Activated CD4-positive, alpha-beta T cell treated with anti-CD3 and anti-CD28 coated beads, Interleukin-2, Interleukin-4, amounts not matched to agents 100 ng/mL and 50 ng/mL, durations not matched to agents 16 hours and 8 hours (primary cell): ENCODE results near the gene NKX3-2.

Experiments
- DNase-seq: peaks from one replicate; pipeline ENCODE4 v3.0.0-alpha.2; 2020; ENCODE audit warnings: low spot score

Gene NKX3-2

DNA sequence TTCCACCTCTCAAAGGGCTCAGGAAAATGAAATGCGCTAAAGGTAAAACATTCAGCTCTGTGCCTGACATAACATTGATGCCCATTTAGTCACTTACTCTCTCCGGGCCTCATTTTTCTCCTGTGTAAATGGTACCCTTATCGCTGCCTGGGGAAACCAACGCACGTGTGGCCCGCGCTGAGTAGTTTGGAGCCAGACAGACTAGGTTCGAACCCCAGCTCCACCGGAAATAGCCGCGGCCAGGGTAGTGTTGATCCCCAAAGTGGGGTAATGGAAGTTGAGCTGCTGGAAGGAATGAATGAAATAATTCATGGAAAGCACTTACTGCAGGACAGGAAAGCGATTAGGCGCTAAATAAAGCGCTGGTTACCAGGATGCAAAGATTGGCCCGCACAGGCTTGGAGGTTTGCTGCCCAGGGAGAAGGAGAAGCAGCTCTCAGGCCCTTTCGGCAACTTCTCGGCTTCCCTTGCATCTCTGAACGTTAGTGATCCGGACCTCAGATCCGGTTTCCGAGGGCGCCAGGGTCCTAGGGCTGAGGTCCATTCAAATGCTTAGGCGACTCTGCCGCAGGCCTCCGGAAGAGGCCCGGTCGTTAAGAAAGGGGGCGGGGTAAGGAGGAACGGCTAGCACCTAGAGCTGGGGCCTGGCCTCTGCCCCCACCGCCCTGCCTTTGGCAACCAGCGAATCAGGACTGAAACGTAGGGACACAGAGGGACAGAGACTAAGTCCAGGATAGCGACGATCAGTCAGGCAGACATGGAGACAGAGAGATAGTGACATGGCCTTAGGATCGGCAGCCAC lies 13.3 kb downstream of the NKX3-2 start:
- no peak for DNase-seq

DNA sequence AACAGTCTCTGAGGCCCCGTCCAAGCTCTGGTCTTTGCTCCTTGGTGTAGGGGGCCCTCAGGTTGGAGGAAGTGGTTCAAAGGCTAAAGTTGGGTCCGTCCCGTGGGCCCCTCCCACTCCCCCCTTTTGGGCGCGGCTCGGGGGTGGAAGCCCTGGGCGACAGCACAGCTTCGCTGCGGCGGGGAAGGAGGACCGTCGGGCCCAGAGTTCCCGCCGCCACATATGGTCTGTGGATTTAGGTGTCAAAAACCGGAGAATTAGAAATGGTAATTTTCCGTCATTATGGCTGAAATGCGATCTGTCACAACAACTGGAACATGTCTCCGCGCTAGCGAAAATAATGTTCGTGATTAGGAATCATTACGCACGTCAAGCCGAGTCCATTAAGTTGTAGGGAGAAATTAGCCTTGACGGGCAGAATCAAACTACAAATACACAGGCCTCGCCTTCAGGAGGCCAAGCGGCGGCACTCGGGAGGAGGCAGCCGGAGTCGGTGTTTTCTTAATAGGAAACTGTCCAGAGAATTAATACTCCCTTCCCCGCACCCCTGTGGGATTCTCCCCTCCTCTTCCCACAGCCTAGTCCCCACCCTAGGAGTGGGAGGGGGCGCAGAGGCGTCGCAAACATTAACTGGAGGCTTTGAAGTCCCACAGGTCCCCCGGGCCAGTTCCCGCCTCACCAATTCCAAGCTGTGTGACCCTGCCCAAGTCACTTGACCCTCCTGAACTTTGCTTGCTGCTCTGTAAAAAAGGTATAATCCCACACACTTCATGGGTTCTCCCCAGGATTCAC lies 15.0 kb downstream of the NKX3-2 start:
- no peak for DNase-seq

DNA sequence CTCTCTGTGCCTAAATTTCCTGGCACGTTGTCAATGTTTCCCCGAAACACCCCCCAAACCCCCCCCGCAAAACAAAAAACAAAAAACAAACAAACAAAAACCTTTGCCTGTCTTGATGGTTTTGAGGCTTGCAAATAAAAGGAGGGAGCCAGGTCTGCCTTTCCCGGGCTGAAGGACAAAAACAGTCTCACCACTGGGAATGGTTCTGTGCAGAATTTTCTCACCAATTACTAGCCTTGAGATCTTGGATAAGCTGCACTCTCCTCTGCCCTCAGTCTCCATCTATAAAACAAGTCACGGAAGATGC lies 15.5 kb downstream of the NKX3-2 start:
- DNase-seq: no peak

DNA sequence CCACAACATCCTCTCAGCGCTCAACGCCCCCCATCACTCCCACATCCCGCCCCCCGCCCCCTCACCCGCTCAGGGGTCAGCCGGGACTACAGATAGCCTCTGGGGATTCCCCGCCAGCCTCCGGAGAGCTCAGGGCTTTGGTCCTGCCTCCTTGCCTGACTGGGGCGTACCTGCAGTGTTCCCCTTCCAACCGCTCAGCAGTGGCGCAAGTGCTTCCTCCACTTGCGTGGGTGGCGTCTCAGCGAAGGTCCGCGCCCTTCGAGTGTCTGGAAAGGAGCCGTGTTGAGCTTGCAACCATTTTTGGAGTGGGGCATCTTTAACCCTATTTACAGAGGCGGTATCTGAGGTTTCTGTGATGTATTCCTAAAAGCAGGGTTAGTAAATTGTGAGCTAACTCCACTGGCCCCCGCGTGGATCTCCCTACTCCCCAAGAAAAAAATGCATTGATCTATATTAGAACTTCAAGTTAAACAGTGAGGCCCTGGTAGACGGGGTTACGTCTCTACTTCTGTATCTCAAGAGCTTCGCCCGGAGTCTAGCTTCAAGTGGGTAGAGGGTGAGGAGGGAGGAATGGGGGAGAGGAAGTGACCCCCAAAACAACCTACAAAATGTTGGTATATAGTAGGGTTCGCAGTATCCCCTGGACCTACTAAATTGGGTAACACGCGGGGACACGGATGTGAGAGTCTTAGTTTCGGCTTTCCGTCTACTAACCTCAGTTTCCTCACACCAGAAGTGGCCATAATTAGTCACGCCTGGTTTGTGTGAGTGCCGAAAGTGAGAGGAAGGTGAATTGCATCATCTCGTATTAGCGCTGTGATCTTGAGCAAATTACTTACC lies 16.1 kb downstream of the NKX3-2 start:
- DNase-seq: peak; percentile 65

DNA sequence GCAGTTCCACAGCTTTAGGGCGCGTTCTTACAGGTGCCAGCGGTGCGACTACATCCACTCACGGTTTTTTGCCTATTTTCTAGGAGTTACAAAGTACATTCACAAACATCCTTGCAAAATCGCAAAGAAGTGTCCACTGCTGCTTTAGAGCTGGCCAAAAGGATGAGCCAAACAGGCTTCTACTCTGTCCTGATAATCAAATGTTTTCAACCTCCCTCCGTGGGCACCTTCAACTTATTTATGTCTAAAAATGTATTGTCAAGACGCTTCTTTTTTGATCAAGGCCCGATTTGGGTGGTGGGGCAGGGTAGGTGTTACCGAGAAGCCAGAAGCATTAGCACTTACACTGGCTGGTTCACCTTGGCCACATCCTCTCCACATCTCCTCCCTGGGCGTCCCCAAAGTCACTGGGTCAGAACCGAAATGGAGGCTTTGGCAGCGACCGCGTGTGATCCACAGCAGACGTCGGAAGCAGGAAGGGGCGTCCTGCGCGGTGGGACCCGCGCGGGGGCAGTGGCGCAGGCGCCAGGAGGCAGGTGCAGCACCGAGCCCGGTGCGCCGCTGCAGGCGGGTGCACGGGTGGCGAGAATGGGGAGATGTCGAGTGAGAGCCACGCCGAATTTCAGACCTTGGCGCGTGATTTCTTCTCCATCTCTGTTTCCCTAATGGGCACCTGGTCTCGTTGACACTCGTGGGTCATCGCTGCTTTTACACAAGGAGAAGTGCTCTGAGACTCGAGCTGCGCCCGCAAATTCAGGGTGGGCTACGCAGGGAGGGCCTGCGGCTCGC lies 16.9 kb downstream of the NKX3-2 start:
- no peak for DNase-seq

DNA sequence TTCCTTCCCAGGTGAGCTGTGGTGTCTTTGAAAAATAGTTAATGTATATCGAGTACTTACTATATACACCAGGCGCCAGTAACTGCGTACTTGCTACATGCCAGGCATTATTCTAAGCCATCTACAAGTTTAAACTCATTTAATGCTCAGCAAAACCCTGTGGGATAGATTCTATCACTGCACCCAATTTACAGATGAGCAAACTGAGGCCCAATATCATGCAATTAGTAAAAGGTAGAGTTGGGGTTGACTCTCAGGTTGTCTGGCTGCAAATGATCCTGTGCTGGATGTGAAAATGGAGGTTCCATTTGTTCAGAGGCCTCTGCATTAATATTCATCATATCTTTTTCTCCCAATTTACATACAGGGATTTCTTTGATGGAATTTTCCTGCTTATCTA lies 17.6 kb downstream of the NKX3-2 start:
- DNase-seq: no peak

DNA sequence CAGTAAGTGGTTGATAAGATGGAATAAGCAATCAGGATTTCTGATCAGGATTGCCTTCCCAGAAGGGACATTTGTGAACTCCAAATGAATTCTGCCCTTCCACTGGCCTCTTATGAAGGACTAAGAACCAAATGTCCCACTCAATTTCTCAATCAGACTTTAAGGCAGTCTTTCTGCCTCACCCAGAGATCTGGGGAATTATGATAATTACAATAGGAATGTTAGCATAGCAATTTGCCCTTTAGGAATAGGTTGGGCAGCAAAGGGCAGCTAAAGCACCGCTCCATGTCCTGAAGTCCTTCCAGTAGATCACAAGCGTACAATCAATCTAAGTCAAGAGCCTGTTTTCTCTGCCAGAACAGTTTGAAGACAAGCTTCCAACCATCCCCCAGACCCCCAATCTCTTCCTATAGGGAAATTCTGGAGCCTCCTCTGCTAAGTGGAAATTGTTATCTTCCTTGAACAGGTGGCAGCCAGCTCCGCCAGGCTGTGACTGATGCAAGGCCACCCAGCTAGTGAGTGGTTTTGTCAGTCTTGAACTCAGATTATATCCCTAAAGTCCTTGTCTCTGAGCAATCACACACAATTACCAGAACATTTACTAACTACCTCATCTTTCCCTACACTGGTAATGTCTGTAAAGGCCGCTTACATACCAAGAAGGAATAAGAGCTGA lies 18.6 kb downstream of the NKX3-2 start:
- DNase-seq: no peak

DNA sequence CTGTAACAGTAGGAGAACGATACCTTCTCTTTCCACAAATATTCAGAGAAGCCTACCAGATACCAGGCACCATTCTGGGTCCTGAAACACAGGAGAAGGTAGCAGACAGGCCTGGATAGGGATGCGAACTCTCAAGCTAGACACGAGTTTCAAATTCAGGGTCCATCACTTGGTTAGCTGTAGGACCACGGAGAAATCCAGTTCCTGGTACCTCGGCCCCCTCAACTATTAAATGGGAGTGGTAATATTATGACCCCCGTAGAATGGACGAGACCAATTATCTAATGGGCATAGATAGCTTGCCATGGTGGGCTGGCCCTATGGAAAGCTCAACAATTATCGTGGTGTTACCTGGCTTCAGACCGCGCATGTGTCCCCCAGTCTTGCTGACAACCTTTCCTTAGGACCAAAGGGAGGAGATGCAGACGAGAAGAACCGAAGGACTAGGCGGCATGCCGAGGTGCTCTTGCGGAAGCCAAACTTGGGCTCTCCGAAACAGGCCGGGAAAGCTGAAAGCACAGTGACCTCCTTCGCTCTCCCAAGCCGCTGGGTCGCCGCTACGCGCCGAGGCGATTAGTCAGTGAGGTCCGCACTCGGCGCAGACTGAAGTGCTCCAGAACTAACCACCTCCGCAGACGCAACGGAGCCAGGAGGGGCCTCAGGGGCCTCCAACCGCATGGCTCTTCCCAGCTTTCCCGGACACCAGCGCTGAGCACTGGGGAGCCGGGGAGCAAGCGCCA lies 19.6 kb downstream of the NKX3-2 start:
- DNase-seq: no peak

DNA sequence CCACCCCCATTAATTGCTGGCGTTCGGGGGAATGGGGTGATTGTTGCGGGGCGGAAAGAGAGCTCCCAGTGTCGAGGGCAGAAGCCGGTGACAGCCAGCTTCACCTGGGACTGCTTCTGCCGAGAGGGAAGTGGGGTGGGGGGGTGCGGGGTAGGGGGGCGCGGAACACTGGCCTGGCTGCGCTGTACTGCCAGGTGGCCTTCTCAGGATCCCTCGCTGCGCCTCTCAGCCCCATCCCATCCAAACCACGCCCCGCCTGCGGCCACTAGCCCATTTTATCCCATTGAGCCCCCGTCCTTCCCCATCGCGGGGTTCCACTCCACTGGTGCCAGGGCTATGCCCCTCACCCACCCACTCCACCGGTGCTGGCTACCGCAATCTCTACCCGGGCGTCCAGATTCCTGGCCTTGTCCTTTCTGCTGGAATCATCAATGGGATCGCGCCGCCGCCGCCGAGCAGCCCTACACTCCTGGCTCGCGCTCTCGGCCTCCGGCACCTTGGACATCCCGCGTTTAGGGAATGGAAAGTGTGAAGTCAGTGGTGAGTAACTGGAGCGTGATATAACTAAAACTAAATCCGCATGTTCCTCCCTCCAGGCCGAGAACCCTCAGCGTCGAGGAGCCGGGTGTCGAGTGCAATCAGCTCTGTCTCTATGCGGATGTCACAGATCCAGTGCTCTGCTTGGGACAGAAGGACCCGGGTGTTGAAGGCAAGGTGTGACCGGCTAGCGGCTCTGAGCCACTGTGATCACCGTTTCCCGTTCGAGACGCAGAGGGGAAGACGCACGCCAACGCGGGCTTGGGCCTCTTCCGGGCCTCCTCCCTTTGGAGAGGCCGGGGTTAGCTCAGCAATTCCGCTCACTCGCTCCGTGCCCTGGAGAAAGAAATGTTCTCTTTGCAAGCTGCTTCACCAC lies 20.5 kb downstream of the NKX3-2 start:
- DNase-seq: no peak

DNA sequence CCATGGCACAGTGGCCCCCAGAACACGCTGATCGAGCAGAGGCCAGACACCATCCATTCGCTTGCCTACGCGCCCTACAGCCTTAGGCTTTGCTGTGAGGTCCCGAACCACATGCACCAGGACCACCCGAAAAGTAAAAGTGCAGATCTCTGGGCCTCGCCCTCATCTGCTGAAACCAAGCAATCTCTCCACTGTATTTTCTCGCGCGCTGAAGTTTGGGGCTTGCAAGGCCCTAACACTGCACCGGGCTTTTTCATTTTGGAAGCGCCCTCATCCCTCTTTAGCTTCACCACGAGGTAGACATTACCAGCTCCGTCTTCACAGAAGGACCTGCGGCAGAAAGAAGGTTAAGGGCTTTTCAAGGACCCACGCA lies 21.2 kb downstream of the NKX3-2 start:
- no peak for DNase-seq

DNA sequence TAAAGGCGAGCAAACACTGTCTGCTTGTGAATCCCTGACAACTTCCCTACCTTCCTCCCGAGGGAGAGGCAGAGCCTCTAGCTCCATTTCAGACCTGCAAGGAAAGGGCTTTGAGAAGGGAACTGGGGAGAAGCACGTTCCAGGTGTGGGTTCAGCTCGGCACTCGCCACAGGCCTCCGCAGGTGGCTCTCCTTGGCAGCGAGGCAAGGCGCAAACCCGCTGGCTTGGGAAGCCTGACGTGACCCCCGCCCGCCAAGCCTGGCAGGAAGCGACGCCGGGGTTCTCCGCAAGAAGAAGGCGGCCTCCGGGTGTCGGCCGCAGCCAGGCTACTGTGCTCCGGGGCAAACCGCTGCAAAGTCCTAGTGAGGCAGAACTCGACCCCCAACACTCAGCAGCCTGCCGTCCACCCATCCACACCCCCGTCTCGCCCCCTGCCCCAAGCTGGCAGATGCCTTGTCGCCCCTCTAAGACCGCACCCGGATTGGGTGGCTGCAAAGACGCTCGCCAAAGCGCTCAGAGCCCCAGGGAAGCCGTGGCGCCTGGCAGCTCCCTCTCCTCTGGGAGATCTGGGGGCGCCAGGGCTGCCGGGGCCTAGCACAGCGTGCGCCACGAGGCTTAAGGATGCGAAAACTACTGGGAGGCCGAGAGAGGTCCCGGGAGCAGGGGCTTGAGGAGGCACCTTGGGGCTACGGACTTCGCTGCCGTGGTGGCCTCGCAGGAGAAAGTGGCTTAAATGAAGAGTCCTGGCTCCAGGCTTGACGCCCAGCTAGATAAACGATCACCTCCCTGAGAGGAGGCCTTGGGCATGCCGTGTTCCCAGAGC lies 21.8 kb downstream of the NKX3-2 start:
- DNase-seq: no peak

DNA sequence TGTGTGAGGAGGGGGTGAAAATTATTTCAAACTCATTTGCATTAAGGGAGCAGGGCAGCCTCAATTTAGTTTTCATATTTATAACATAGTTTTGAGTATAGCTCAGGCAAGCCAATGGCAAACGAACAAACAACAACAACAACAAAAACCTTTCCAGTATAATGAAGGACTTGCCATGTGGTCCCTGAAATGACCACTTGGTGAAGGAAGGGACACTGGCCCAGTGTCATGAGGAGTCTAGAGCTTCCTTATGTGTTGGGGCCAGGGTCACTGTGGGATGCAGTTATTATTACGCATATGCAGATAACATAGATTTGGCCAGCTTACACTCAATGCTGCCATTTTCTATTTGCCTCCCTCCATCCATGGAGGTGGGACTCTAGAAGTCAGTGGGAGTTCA lies 23.3 kb downstream of the NKX3-2 start:
- no peak for DNase-seq

DNA sequence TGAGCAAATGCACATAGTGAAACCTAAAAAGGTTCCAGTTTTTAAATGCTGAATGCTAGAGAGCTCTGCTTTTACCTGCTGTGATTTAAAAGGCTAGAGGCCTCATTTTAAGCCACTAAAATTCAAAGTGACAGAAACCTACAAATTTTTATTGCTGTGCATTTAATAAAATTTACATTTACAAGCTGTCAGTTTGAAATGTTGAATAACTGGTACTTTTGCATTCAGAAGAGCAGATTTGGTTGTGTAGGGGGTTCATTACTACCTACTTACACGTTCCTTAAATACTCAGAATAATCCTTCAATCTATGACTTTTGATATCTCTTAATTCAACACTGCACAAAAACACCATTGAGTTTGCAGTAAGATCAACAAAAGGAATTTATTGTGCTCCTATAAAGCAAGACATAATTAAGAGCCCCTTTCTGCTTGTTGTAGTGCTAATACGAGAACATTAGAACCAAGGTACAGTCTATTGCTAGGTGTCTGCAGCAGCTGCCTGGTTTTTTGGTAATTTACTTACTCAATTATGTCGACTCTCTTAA lies 27.9 kb downstream of the NKX3-2 start:
- no peak for DNase-seq

DNA sequence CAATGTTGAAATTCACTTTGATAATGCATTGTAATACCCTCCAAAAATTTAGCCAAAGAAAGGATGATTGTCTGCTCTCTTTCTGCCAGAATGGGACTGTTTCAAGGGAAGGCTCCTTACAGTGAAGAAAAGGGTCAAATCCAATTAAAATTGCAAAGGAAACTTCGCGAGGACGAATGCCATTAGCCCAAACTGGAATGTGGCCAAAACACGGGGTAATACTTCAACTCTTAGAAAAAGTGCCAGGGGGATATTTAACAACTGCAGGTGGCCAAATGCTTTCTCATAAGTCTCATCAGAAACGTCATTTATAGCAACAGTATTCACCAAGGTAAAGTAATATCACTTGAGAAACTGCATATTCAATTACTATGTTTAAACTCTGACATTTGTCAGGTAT lies 29.0 kb downstream of the NKX3-2 start:
- DNase-seq: no peak

DNA sequence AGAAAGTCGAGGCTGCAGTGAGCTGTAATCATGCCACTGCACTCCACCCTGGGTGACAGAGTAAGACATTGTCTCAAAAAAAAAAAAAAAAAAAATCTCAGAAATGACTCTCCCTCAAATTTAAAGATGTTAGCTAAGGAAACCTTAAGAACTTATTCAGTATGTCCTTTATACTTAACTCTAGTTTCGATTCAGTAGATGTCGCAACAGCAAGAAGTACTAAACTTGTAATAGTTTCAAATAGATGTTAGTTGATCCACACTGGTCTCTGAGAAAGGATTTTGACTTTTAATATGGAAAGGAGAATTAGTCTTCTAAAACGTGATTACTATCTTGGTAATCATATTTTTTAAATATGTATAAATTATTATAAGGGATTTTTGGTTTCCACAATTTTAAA lies 29.6 kb downstream of the NKX3-2 start:
- DNase-seq: no peak

DNA sequence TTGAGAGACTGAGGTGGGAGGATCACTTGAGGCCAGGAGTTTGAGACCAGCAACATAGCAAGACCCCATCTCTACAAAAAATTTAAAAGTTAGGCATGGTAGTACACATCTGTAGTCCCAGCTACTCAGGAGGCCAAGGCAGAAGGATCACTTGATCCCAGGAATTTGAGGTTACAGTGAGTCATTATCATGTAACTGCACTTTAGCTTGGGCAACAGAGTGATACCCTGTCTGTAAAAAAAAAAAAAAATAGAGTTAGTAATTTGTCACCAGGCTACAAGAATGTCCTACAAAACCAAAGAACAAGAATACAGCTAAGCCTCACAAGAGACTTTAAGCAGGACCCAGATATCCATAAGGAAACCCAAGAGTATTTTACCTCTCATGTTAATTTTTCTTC lies 33.2 kb downstream of the NKX3-2 start:
- no peak for DNase-seq

DNA sequence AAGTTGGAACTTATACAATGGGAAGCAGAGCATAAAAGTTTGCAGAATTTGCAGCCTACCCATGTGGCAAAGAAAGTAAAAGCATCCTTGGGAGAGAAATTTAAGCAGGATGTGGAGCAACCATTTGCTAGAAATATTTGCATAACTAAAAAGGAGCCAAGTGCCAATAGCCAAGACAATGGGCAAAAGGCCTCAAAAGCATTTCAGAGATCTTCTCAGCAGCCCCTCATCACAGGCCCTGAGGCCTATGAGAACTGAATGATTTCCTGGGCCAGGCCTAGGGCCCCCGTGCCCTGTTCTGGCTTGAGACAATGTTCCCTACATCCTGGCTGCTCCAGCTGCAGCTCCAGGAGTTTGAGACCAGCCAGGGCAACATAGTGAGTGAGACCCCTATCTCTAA lies 34.9 kb downstream of the NKX3-2 start:
- no peak for DNase-seq

DNA sequence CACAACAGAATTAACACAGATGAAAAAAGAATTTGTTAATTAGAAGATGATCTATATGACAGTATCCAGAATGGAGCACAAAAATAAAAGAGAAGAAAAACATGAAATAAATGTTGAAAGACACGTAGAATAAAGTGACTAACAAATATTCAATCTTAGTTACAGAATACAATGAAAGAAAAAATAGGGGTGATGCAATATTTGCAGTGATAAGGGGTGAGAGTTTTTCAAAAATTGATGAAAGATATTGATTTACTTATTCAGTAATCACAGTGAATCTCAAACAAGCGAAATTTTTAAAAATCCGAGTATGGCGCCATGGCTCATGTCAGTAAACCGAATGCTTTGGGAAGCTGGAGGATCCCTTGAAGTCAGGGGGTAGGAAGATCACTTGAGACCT lies 39.9 kb downstream of the NKX3-2 start:
- DNase-seq: no peak

DNA sequence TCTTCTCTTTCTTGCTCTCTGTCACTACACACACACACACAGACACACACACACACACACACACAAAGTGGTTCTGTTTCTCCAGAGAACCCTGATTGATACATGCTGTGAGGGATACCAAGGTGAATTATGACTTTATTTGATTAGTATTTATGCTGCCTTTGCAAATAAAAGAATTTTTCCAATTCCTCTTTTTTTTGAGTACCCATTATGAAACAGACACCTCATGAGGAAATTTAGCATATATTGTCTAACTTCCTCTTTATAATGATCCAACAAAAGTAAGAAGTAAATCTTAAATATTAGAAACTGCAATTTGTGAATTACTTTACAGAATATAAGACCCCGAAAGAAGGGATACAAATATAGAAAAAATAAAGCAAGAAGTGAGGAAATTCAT lies 45.8 kb downstream of the NKX3-2 start:
- no peak for DNase-seq
